PFSK-1 (cell line): ENCODE measurements around the gene MRTFB.

Source experiments
- FOXP2 ChIP-seq: optimal IDR thresholded peaks from 2 replicates; pipeline ENCODE3; 2011; ENCODE audit warnings: borderline replicate concordance, control low read depth, inconsistent platforms; ENCODE audit not compliant: insufficient read depth; ENCODE audit errors: extremely low read length, extremely low read depth
- POLR2AphosphoS5 ChIP-seq: IDR thresholded peaks from 2 replicates; pipeline ENCODE4 v1.6.1; 2012; ENCODE audit warnings: low read depth, mild to moderate bottlenecking, control low read depth, low read length, moderate library complexity
- REST ChIP-seq, 2 experiments: IDR thresholded peaks; 2 replicates each; pipeline versions ENCODE4 v1.6.1 to v1.8.0; 2011 to 2012; ENCODE audit warnings: low read depth in 2 of 2, low read length in 2 of 2, control low read depth in 1 of 2, inconsistent platforms in 1 of 2, mild to moderate bottlenecking in 1 of 2, moderate library complexity in 1 of 2; ENCODE audit not compliant: insufficient read depth in 1 of 2
- SIN3A ChIP-seq: IDR thresholded peaks from 2 replicates; pipeline ENCODE4 v1.6.1; 2012; ENCODE audit warnings: mild to moderate bottlenecking, low read length, moderate library complexity, borderline replicate concordance; ENCODE audit not compliant: insufficient read depth
- TAF1 ChIP-seq: IDR thresholded peaks from 2 replicates; pipeline ENCODE4 v1.6.1; 2012; ENCODE audit warnings: low read length, control low read depth, borderline replicate concordance; ENCODE audit not compliant: insufficient read depth

Gene MRTFB

GRCh38 chr16:14309906-14310305 is 238.8 kb downstream of the MRTFB start:
- TF ChIP-seq FOXP2 = no peak
- no peak for TF ChIP-seq SIN3A
- no peak for TF ChIP-seq REST (IDR thresholded peaks at IDR 0.05; ENCODE audit: insufficient read depth in 1 of 2, low read depth in 2 of 2, low read length in 2 of 2)
- no peak for TF ChIP-seq TAF1
- TF ChIP-seq POLR2AphosphoS5 = no peak

GRCh38 chr16:14310519-14310991 is 239.4 kb downstream of the MRTFB start:
- TF ChIP-seq POLR2AphosphoS5 (no peak), FOXP2 (no peak), TAF1 (no peak), REST (IDR thresholded peaks at IDR 0.05; ENCODE audit: insufficient read depth in 1 of 2, low read depth in 2 of 2, low read length in 2 of 2) (no peak), SIN3A (no peak)

- no peak for TF ChIP-seq TAF1
- TF ChIP-seq SIN3A = no peak
- TF ChIP-seq REST (IDR thresholded peaks at IDR 0.05; ENCODE audit: insufficient read depth in 1 of 2, low read depth in 2 of 2, low read length in 2 of 2) = no peak
- no peak for TF ChIP-seq FOXP2
- no peak for TF ChIP-seq POLR2AphosphoS5
Measured at GRCh38 chr16:14314116-14314515, 243.0 kb downstream of the MRTFB start.

GRCh38 chr16:14315683-14316320 is 244.7 kb downstream of the MRTFB start:
- TF ChIP-seq REST (IDR thresholded peaks at IDR 0.05; ENCODE audit: insufficient read depth in 1 of 2, low read depth in 2 of 2, low read length in 2 of 2) (no peak), SIN3A (no peak), TAF1 (no peak), FOXP2 (no peak), POLR2AphosphoS5 (no peak)
